ENCODE measurements around the gene SPTLC2. TPM values are rescaled to one million over a fixed set of nuclear protein-coding genes. Genes with fewer than 3 reads are reported as not detected.

SPTLC2 gene
- total RNA-seq, 1 donor from 2014 or later = 40.9 TPM

GRCh38 chr14:77646907-77647306 lies 30.5 kb upstream of the SPTLC2 start:
- no peaks in the 10 kb centered on the region for H3K9me3 Mint-ChIP-seq
- no peaks in the 10 kb centered on the region for H3K36me3 Mint-ChIP-seq
- peak overlapping the region; percentile 11 for H3K27ac Mint-ChIP-seq
- H3K27me3 Mint-ChIP-seq = peaks cover 6% of the 10 kb centered on the region
- H3K4me3 Mint-ChIP-seq = no peak overlapping the region
- DNase-seq (ENCODE audit: extremely low spot score, unreplicated experiment) = no peak
- TF ChIP-seq, protein P1, sequence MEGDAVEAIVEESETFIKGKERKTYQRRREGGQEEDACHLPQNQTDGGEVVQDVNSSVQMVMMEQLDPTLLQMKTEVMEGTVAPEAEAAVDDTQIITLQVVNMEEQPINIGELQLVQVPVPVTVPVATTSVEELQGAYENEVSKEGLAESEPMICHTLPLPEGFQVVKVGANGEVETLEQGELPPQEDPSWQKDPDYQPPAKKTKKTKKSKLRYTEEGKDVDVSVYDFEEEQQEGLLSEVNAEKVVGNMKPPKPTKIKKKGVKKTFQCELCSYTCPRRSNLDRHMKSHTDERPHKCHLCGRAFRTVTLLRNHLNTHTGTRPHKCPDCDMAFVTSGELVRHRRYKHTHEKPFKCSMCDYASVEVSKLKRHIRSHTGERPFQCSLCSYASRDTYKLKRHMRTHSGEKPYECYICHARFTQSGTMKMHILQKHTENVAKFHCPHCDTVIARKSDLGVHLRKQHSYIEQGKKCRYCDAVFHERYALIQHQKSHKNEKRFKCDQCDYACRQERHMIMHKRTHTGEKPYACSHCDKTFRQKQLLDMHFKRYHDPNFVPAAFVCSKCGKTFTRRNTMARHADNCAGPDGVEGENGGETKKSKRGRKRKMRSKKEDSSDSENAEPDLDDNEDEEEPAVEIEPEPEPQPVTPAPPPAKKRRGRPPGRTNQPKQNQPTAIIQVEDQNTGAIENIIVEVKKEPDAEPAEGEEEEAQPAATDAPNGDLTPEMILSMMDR (conservative IDR thresholded peaks at IDR 0.05) = no peak
- H3K4me1 Mint-ChIP-seq (ENCODE audit: unreplicated experiment) = no peaks in the 10 kb centered on the region

DNA sequence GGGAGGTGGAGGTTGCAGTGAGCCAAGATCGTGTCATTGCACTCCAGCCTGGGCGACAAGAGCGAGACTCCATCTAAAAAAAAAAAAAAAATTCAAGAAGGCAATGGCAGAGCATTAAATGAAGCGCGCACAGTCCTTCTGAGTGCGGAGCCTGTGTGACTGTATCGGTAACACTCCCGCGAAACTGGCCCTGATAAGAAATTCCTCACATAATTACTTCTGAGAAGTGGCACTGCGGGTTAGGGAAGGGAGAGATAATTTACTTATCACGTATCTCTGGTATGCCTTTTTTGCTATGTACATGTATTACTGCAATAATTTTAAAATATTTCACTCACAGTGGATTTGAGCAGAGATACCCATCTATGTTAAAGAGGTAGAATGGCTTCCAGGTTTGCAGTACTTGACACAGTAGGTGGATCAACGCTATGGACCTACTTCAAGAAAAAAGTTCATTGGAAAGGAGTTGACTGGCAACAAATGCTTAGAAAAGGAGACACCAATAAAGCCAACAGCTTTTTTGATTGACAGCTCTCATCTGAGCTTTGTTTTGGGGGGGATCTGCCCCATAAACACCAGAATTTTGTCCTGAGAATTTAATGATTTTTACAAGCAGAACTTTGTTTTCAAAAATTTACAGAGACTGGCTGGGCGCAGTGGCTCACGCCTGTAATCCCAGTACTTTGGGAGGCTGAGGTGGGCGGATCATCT lies 29.2 kb upstream of the SPTLC2 start:
- no peaks in the 10 kb centered on the region for H3K9me3 Mint-ChIP-seq
- H3K4me1 Mint-ChIP-seq (ENCODE audit: unreplicated experiment) = peaks cover 8% of the 10 kb centered on the region
- DNase-seq (ENCODE audit: extremely low spot score, unreplicated experiment) = no peak
- H3K36me3 Mint-ChIP-seq = no peaks in the 10 kb centered on the region
- H3K27me3 Mint-ChIP-seq = peaks cover 10% of the 10 kb centered on the region
- TF ChIP-seq, protein P1 (conservative IDR thresholded peaks at IDR 0.05) = no peak
- H3K4me3 Mint-ChIP-seq = no peak overlapping the region
- peak overlapping the region; percentile 16 for H3K27ac Mint-ChIP-seq

DNA sequence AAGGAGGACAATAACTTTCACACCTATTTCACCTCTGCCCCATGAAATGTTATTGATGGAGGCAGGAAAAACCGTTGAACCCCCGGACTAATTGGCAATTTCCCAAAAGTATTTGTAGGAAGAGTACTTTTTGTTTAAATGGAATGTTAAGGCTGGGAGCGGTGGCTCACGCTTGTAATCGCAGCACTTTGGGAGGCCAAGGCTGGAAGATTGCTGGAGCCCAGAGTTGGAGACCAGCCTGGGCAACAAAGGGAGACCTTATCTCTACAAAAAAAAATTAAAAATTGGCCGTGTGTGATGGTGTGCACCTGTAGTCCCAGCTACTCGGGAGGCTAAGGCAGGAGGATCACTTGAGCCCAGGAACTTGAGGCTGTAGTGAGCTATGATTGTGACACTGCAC lies 26.0 kb upstream of the SPTLC2 start:
- no peak for DNase-seq (ENCODE audit: extremely low spot score, unreplicated experiment)
- H3K4me1 Mint-ChIP-seq (ENCODE audit: unreplicated experiment) = peaks cover 8% of the 10 kb centered on the region
- H3K4me3 Mint-ChIP-seq = no peak overlapping the region
- H3K27me3 Mint-ChIP-seq = peaks cover 4% of the 10 kb centered on the region
- no peaks in the 10 kb centered on the region for H3K9me3 Mint-ChIP-seq
- TF ChIP-seq, protein P1 (conservative IDR thresholded peaks at IDR 0.05) = no peak
- H3K36me3 Mint-ChIP-seq = no peaks in the 10 kb centered on the region
- no peak overlapping the region for H3K27ac Mint-ChIP-seq

DNA sequence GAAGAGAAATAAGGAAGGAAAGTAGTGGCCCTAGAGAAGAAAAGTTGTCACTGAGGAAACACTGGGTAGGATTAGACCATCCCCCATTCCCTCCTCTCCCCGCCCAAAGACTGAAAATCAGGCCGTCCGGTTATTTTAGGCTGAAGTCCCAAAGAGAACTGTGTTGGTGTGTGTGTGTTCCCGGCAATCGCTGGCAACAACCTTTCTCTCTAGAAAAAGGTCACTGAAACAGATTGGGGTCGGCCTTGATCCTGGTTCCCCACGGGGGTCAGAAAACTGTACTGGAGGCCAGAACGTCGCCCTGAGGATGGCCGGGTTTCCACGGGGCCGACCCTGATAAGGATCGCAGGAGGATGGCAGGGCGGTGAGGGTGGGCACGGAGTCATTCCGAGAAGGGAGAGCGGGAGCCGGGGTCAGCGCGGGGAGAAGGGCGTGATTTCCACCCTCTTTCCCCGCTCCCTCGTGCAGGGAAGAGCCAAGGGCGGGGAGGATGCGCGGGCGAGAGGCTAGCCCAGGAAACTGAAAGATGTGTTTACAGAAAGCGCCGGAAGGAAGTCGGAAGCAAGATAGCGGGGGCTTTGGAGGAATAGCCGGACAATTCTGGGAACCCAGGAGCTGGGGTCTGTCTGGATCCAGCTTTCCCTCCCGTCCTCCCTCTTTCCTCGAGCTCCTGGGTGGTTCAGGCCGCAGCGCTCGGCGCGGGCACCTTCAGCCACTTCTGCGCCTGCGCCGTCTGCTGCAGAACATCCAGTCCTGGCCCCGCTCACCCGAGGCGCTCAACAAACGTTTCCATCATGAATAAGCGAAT lies 25.3 kb upstream of the SPTLC2 start:
- no peak for DNase-seq (ENCODE audit: extremely low spot score, unreplicated experiment)
- peaks cover 4% of the 10 kb centered on the region for H3K27me3 Mint-ChIP-seq
- TF ChIP-seq, protein P1 (conservative IDR thresholded peaks at IDR 0.05) = no peak
- no peaks in the 10 kb centered on the region for H3K9me3 Mint-ChIP-seq
- no peaks in the 10 kb centered on the region for H3K36me3 Mint-ChIP-seq
- peak overlapping the region; percentile 91 for H3K27ac Mint-ChIP-seq
- peaks cover 8% of the 10 kb centered on the region for H3K4me1 Mint-ChIP-seq (ENCODE audit: unreplicated experiment)
- peak overlapping the region; percentile 74 for H3K4me3 Mint-ChIP-seq

GRCh38 chr14:77640756-77641533 lies 24.5 kb upstream of the SPTLC2 start:
- H3K36me3 Mint-ChIP-seq = no peaks in the 10 kb centered on the region
- peak overlapping the region; percentile 91 for H3K27ac Mint-ChIP-seq
- TF ChIP-seq, protein P1 (conservative IDR thresholded peaks at IDR 0.05) = no peak

More at GRCh38 chr14:77640756-77641533, 24.5 kb upstream of the SPTLC2 start:
- DNase-seq (ENCODE audit: extremely low spot score, unreplicated experiment) = no peak
- peaks cover 4% of the 10 kb centered on the region for H3K27me3 Mint-ChIP-seq
- peak overlapping the region; percentile 74 for H3K4me3 Mint-ChIP-seq
- no peaks in the 10 kb centered on the region for H3K9me3 Mint-ChIP-seq
- peaks cover 8% of the 10 kb centered on the region for H3K4me1 Mint-ChIP-seq (ENCODE audit: unreplicated experiment)
